Endothelial cell of umbilical vein (primary cell): ENCODE data around the gene HECTD4.

Experiments
- POLR2A ChIP-seq: IDR thresholded peaks from 2 replicates; pipeline ENCODE4 v1.6.1; 2012; ENCODE audit warnings: low read depth, mild to moderate bottlenecking, control low read depth, low read length
- TF ChIP-seq, protein P1 (sequence below), 2 donors: IDR thresholded peaks; 1 replicate in 1 of 2; 2 replicates in 1 of 2; pipeline ENCODE4 v1.5.1; 2011; ENCODE audit warnings: low read length in 2 of 2, mild to moderate bottlenecking in 2 of 2, moderate library complexity in 2 of 2, control low read depth in 1 of 2, inconsistent platforms in 1 of 2, low read depth in 1 of 2; ENCODE audit not compliant: insufficient read depth in 1 of 2; ENCODE audit errors: extremely low read depth in 1 of 2

DNA sequence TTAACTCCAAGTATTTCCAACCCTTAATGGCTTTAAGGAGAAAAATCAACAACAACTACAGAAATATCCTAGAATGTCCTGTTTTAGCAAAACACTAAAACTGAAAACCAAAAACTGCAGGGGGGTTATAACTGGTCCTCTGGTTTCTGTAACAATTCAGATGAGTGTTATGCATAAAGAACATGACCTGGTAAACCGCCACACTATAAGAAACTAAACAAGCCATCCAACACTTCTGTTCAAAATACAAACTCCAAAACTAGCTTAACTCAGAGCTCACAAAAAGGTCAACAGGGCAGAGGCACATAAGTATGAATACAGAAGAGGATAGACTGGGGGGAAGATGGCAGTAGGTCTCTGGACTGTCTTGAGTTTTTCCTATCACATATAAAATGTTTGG, 38.0 kb downstream of the HECTD4 start:
- TF ChIP-seq, protein P1, sequence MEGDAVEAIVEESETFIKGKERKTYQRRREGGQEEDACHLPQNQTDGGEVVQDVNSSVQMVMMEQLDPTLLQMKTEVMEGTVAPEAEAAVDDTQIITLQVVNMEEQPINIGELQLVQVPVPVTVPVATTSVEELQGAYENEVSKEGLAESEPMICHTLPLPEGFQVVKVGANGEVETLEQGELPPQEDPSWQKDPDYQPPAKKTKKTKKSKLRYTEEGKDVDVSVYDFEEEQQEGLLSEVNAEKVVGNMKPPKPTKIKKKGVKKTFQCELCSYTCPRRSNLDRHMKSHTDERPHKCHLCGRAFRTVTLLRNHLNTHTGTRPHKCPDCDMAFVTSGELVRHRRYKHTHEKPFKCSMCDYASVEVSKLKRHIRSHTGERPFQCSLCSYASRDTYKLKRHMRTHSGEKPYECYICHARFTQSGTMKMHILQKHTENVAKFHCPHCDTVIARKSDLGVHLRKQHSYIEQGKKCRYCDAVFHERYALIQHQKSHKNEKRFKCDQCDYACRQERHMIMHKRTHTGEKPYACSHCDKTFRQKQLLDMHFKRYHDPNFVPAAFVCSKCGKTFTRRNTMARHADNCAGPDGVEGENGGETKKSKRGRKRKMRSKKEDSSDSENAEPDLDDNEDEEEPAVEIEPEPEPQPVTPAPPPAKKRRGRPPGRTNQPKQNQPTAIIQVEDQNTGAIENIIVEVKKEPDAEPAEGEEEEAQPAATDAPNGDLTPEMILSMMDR (IDR thresholded peaks at IDR 0.05; ENCODE audit: extremely low read depth in 1 of 2, insufficient read depth in 1 of 2, low read depth in 1 of 2, low read length in 2 of 2): no peak
- no peak for TF ChIP-seq POLR2A
